Muscle of arm (tissue), 12 donors: ENCODE data around the gene XPNPEP1. TPM values are rescaled to one million over a fixed set of nuclear protein-coding genes. Genes with fewer than 3 reads are reported as not detected.
A peak's percentile ranks its signal among the peaks of the same experiment; 100 is the strongest.

Source experiments
- DNase-seq: peaks from one replicate; pipeline ENCODE4 v3.0.0-alpha.2; 2013
- polyA plus RNA-seq, 12 donors: library from polyadenylated mRNA; unstranded; fragments of 120-200 nt; gene quantifications; one replicate each; pipeline ENCODE4 v1.2.1, GENCODE V29; 2013; ENCODE audit not compliant: insufficient read length in 12 of 12

XPNPEP1 gene
- polyA plus RNA-seq, 12 donors, result 36.3 to 87.5 (median 70.3) TPM; not detected in 1

GRCh38 chr10:109871476-109871875 lies 51.8 kb downstream of the XPNPEP1 start:
- DNase-seq, result no peak

DNA sequence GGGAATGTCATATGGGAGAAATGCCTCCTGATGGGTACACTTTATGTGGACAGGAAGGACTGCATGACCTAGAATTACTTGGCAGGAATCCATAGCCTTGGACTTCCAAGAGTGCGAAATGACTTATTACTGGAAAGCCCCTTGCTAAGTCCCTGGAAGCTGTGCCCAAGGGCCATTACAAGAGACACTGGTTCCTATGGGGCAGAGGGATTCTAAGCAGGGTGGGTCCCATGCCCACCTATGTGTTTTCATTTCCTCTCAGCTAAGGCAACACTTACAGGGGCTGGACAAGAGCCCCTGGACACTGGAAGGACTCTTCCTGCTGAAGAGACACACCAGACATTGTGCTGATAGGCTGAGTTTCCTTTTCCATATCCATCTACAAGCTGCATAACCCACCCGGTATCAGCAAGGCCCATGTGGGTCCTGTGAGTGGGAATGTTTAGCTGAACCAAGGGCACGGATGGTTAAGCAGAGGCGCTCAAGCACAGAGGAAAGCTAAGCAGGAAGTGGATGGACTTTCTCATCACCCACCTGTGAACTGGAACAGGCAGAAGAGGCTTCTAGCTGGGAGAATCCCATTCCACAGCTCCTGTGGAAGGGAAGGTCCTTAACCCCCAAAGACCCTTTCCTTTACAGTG lies 56.2 kb downstream of the XPNPEP1 start:
- DNase-seq, result no peak

- DNase-seq, result no peak
Observed at GRCh38 chr10:109866168-109866994, 56.9 kb downstream of the XPNPEP1 start.

DNA sequence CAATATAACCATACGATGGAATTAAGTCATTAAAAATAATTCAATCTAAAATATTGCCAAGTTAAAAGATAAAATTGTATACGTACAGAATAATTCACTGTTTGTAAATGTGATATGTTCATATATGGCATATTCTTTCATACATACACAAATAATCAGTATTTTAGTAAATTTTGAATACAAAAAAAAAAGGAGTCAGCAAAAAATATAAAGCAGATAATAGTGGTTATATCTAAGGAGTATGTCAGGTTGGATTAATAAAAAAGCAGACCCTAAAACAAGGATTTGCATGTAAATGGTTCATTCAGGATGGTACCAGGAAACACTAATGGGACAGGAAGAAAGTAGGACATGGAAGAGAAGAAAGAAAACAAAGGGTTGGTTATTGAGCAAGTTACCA lies 59.5 kb downstream of the XPNPEP1 start:
- DNase-seq, result no peak

DNA sequence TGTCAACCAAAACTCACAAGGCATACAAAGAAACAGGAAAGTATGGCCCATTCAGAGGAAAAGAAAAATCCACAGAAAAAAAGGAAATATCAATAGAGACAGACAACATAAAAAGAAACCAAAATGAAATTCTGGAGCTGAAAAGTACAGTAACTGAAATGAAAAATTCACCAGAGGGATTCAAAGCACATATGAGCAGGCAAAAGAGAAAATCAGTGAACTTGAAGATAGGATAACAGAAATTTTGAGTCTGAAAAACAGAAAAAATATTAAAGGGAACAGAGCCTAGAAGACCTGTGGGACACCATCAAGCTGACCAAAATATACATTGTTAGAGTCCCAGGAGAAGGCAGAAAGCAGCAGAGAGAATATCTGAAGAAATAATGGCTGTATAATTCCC lies 60.6 kb downstream of the XPNPEP1 start:
- DNase-seq, result no peak

- no peak for DNase-seq
Observed at GRCh38 chr10:109862041-109862440, 61.3 kb downstream of the XPNPEP1 start.

DNA sequence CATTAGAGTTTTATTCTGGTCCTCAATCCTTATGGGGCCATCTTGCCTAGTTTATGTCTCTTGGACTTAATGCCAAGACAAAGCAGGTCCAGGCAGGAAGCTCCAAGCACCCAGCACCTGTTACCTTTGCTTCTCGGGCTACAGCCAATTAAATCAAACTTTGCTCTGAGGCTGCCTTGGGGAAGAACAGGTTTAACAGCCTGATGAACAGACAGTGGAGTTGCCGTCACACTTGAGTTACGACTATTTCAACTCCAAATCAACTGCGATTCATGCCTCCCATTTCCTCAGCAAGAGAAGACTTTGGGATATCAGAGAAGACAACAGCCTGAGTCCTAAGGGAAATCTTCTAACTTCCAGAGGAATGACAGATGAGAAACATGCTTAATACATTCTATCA lies 62.2 kb downstream of the XPNPEP1 start:
- no peak for DNase-seq

DNA sequence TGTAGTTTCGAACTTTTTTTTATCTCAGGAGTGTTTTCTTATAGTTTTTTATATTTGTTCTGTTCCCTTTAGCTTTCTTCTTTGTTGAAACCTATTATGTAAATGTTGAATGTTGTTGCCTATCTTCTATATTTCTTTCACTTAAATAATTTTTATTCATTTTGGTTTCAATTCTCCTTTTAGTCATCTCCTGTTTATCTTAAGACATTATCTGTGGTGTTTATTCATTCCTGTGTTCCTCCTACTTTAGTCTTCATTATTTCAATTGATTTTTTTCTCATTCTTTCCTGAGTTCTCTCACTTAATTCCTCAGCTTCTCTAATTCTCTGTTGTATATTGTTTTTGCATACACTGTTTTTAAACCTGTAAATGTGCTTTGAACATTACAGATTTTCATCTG lies 64.1 kb downstream of the XPNPEP1 start:
- DNase-seq, result no peak

- DNase-seq, result no peak
Observed at GRCh38 chr10:109855746-109856145, 67.6 kb downstream of the XPNPEP1 start.

- no peak for DNase-seq
Observed at GRCh38 chr10:109853921-109854320, 69.4 kb downstream of the XPNPEP1 start.

DNA sequence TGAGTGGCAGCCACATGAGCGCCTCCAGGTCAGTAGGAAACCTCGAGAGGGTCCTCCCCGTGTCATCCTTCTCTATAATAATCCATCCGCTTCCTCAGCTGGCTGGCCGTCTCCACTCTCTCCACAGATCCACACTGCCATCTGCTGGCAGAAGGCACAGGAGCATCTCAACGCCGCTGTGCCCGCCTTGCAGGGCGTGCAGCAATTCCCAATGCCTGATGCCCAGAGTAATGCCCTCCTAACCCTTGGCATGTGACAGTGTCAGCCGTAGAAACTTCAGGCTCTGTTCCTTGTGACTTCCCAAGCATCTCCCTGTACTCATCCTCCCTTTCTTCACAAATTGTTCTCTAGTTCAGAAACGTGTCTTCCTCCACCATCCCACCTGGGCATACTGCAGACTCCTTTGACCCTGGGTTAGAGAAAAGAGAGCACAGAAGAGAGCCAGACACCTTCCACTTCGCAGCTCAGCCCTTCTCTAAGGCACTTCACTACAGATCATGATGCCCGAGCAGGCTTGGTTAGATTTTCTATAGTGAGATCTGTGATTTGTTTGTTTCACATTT lies 70.8 kb downstream of the XPNPEP1 start:
- peak; percentile 77 for DNase-seq

GRCh38 chr10:109851616-109852474 lies 71.5 kb downstream of the XPNPEP1 start:
- DNase-seq, result no peak

GRCh38 chr10:109846832-109847231 lies 76.5 kb downstream of the XPNPEP1 start:
- no peak for DNase-seq

DNA sequence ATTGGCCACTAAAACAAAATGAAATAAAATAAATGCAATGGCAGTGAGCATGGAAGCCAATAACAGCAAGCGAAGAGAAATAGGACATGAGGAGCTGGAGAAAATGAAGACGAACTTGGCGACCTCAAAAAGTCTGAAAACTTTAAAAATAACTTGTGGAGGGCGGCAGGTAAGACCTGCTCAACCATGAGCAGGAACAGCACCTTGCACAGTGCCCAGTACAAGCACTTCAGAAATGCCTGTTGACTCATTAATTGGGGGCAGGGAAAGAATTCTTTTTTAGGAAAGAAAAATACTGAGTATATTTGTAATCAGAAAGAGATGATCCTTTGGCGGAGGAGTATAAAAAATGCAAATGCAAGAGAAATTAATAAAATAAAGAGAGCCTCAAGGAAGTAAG lies 78.0 kb downstream of the XPNPEP1 start:
- DNase-seq, result no peak

DNA sequence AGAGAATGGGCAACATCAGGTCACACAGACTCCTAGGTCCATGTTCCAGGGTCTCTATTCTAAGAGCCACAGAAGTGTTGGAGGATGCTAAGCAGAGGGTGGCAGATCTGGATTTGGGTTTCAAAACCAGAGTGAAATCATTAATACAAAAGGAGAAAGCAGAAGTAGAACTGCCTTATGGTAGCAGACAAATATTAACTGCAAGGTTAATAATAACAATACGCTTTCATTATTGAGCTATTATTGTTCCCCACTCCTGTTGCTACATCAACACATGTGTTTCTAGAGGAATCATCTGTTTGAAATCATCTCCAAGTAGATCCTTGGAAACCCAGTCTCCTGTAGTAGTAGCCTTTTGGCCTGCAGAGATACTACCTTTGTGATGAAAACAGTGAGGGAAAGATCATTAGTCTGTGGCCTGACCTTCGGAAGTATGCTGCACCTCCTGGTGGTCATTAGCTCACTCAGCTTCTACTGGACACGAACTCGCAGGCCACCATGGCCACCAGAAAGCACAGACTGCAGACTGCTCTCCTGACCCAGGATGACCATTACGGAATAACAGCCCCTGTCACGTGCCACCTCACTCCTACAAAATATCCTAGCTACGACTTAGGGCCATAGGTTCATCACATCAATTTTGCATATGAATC lies 84.6 kb downstream of the XPNPEP1 start:
- DNase-seq, result no peak

GRCh38 chr10:109837384-109837783 lies 85.9 kb downstream of the XPNPEP1 start:
- no peak for DNase-seq

DNA sequence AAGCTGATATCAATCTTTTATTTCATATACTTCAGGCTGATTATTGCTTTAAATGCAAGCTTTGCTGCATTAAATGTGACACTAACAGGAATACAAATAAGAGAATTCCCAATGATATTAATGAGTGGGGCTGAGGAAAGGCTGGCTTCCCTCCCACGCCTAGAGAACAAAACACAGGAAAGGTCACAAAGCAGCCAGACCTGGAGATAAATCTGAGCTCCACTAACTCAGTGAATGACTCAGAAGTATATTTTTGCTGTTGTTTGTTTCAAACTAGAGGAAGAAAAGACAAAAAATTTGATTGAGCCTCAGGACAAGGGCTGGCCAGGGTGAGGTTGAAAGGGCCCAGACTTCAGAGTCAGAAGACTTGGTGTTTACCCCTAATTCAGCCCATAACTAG lies 88.1 kb downstream of the XPNPEP1 start:
- no peak for DNase-seq

DNA sequence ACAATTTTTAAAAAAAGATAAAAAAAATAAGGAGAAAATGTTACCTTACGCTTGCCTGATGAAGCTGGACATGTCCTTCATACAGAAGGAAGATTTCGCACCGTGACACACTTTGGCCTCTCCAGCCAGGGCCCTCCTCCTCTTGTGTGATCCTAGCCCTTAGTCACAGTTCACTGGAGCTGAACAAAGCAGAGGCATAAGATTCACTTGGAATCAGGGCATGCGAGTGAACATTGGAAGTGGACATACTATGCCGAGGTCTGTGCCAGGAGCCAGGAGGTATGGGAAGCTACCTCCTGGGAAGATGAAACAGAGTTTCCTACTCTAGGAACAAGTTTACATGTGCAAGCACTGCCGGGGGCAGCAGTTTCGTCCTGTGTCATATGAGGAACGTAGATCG lies 91.5 kb downstream of the XPNPEP1 start:
- DNase-seq, result no peak

GRCh38 chr10:109824206-109824605 lies 99.1 kb downstream of the XPNPEP1 start:
- DNase-seq, result no peak

GRCh38 chr10:109823196-109823595 lies 100.1 kb downstream of the XPNPEP1 start:
- no peak for DNase-seq

GRCh38 chr10:109821672-109822071 lies 101.6 kb downstream of the XPNPEP1 start:
- DNase-seq, result no peak
